GM19372 (cell line): ENCODE data around the gene B3GNT9.
A peak's percentile ranks its signal among the peaks of the same experiment; 100 is the strongest.

Source experiments
- ATAC-seq: cut with Tn5 transposase; IDR thresholded peaks from one replicate; pipeline ENCODE4 v1.9.1; 2021; ENCODE audit warnings: mild to moderate bottlenecking, low read depth, moderate library complexity; ENCODE audit not compliant: unreplicated experiment

Gene B3GNT9, protein sequence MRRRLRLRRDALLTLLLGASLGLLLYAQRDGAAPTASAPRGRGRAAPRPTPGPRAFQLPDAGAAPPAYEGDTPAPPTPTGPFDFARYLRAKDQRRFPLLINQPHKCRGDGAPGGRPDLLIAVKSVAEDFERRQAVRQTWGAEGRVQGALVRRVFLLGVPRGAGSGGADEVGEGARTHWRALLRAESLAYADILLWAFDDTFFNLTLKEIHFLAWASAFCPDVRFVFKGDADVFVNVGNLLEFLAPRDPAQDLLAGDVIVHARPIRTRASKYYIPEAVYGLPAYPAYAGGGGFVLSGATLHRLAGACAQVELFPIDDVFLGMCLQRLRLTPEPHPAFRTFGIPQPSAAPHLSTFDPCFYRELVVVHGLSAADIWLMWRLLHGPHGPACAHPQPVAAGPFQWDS

DNA sequence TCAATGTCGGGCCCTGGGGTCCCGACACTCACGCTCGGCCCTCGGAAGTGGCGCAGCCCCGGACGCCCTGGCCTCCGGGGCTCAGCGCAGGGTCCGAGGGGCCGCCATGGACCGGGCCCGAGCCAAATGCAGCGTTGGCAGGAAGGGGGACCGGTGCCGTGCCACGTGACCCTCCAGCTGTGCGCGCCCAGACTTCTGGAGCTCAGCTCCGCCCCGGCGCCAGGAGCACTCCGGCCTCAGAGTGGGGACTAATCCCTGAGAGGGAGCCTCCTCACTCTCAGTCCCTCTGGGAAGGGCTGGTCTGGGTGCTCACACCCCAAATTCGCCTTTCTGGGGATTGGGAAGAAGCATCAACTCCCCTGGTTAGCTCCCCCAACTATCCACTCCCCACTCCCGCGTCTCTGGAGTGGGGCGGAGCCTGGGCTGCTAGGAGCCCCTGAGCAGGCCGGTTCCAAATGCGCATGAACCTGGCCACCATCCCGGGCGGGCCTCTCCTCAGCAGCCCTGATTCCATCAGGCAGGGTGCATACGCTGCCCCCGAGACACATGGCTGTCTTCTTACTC, at the start of gene B3GNT9:
TSS of gene B3GNT9 (minus strand) at position 166 of the 564 bp plus-strand sequence. CDS start 513 bp downstream, outside the sequence.
- peak; percentile 54 for ATAC-seq

DNA sequence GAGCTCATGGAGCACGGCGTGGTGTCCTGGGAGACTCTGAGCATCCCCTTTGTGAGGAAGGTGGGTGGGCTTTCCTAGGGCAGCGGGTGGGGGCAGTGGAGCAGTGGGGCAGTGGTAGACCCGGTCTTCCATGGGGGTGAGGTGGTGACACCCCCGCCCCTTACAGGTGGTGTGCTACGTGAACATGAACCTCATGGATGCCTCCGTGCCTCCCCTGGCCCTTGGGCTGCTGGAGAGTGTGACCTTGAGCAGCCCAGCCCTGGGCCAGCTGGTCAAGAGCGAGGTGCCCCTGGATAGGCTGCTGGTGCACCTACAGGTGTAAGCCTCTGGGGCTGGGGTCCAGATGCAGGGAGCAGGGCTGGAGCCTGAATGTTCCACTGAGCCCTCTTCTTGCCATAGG, 49.7 kb upstream of the B3GNT9 start:
- no peak for ATAC-seq

DNA sequence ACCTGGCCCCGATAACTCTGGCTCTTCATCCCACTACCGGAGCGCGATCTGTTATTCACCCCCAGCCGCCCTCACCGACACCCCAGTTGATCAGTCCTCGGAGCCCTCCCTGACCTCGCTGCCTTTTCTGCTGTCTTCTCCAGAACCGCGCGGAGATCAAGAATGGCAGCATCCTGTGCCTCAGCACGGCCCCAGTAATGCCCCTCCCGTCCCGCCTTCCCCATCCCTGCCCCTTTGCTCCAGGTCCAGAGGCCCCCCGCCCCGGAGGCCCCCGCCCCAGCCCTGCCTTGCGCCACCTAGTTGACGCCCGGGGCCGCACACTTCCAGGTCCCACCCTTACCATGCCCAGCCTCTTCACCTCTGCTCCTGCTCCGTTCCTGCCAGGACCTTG, 49.0 kb upstream of the B3GNT9 start:
- ATAC-seq: no peak

DNA sequence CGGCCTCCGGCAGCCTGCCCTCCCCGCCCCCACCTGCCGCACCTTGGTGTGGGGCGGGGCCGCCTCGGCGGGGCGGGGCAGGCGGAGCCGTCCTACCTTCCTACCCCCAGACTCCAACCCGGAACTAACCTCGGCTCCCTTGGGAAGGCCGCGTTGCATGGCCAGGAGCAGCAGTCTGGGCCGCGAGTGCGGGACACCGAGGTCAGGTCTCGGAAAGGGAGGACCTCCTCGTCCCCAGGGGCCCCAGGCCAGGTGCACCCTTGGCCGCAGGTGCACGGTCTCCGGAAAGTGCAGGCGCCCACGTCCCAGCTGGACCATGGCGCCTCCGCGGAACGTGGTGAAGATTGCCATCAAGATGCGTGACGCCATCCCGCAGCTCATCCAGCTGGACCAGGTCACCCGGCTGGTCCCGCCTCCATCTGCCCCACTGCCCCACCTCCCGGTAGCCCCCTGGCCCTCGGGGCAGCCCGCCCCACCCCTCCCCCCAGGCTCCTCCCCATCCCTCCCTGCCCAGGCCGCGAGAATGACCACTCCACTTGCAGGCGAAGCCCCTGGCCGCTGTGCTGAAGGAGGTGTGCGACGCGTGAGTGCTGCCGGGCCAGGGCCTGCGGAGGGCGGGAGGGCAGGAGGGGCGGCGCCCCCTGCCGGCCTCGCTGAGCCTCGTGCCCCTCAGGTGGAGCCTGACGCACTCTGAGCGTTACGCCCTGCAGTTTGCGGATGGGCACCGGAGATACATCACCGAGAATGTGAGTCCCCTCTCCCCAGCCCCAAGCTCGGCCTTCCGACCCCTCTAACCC, 48.4 kb upstream of the B3GNT9 start, which contains the start of gene ELMO3:
TSS of gene ELMO3 (plus strand) at position 121 of the 797 bp plus-strand sequence. CDS start at position 317, 196 bp downstream.
- no peak for ATAC-seq

DNA sequence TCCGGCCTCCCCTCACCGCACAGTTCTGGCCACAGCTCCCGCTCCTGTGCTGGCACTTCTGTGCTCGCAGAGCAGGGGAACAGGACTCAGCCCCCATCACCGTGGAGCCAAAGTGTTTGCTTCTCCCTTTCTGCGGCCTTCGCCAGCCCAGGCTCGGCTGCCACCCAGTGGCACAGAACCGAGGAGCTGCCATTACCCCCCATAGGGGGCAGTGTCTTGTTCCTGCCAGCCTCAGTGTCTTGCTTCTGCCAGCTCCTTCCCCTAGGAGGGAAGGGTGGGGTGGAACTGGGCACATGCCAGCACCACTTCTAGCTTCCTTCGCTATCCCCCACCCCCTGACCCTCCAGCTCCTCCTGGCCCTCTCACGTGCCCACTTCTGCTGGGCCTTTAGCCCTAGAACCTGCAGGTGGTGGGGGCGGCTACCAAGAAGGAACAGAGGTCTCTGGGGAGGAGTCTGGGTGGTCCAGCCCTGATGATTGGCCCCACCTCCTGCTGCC, 47.5 kb upstream of the B3GNT9 start:
- ATAC-seq: no peak

DNA sequence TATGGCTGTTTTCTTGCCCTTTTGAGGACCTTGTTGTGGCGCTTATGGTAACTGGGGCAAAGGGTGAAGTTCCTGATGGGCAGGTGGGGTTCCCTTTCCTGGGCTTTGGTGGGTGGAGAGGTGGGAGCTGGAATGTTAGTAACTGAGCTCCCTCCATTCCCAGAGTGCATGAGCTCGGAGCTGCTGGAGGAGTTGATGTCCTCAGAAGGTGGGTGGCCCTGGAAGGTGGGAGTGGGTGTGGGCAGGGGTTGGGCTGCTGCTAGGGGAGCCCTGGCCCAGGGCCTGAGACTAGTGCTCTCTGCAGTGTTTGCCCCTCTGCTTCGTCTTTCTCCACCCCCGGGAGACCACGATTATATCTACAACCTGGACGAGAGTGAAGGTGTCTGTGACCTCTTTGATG, 46.9 kb upstream of the B3GNT9 start:
- no peak for ATAC-seq

DNA sequence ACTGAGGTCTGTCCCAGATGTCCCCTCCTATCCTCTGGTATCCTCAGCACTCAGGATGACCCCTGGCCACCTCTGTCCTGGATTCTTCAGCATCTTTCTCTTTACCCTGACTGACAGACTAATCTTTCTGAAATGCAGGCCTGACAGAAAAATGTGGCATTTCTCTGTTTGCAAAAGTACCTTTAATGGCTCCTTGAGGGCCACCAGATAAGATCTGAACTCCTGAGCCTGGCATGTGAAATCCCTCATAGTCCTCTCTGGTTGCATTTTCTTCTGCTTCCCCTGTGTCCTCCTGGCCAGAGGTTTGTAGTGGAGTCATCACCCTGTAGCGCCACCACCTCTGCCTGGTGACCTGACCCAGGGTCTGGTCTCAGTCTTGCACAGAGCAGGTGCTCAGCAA, 46.1 kb upstream of the B3GNT9 start:
- ATAC-seq: no peak

DNA sequence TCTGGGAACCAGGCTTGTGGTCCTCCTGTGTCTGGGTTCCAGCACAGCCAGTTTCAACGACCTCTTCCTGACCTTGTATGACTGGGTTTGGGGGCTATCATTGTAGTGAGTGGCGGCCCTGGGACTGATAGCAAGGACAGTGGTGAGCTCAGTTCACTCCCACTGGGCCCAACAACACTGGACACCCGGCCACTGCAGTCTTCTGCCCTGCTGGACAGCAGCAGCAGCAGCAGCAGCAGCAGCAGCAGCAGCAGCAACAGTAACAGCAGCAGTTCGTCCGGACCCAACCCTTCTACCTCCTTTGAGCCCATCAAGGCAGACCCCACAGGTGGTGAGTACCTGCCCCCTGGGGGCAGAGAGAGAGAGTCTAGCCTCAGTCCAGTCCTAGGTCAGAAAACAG, 44.9 kb upstream of the B3GNT9 start:
- ATAC-seq: no peak

DNA sequence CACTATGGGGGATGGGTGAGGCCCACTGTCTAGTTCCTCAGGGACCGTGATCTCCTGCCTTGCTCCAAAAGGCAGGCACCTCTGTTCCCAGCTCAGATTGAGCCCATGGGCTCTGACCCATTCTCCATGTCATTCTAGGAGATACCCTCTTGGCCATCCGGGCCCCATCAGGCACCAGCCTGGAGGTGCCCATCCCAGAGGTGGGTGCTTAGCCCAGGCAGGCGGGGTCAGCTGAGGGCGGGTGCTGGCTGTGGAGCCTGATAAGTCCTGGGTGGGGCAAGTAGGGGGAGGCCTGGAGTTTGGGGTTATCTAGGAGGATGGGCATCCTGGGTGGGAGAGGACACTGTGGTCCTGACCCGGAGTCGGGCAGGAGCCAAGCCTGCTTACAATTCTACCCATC, 43.5 kb upstream of the B3GNT9 start:
- ATAC-seq: no peak

DNA sequence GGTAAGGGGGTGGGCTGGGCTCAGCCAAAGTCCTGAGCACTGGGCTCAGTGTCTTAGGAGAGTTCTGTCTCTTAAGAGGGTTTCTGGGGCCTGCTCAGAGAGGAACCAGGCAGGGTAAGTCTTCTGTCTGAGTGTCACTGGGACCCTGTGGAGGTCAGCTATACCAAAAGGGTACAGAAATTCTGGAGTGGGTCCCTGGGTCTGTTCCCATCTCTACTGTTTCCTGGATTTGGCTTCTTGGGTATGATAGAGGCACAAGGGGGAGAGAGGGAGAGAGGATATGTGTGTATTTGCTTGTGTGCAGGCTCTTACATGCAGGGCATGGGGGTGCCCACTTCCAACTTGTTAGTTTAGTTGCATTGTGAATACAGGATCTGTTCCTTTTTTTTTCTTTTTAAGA, 42.7 kb upstream of the B3GNT9 start:
- no peak for ATAC-seq

DNA sequence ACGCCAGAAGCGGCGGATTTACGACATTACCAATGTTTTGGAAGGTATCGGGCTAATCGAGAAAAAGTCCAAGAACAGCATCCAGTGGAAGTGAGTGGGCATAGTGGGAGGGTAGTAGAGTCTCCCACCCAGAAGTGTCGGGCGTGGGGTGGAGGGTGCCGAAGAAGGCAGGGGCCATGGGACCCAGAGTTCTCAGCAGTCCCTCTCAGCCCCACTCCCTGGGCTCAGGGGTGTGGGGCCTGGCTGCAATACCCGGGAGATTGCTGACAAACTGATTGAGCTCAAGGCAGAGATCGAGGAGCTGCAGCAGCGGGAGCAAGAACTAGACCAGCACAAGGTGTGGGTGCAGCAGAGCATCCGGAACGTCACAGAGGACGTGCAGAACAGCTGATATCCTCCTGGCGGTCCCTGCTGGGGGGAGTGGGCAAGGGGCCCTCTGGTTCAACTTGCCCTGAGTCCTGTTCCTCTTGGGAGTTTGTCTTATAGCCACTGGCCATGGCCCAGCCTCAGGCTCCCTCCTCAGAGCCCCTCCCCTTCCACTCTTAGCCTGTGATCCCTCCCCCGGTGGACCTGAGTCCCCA, 42.1 kb upstream of the B3GNT9 start:
- ATAC-seq: no peak

DNA sequence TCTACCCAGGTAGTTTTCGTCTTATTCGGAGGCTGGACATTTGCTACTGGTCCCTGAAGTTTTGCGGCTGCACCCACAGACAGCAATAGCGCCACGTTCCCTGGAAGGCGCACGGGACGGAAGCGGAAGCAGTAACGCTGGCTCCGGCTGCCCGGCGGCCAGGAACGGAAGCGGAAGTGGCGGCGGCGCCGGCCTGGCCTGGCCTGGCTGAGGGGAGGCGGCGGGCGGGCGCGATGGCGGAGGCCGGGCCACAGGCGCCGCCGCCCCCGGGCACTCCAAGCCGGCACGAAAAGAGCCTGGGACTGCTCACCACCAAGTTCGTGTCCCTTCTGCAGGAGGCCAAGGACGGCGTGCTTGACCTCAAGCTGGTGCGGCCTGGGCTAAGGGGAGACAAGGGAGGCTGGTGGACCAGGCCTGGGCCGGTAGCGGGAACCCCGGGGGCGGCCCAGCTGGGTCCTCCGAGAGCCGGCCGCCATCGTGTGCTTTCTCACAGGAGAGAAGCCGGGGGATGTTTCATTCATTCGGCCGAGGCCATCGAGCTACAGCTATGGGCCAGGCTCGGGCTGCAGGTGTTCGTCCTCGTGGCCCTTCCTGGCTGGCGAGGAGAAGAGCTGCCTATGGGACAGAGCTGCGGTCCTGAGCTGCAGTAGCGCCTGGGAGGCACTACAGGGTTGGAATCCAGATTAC, 41.3 kb upstream of the B3GNT9 start, which contains the start of gene E2F4:
TSS of gene E2F4 (plus strand) at position 161 of the 687 bp plus-strand sequence. CDS start at position 234, 73 bp downstream.
- peak; percentile 96 for ATAC-seq

DNA sequence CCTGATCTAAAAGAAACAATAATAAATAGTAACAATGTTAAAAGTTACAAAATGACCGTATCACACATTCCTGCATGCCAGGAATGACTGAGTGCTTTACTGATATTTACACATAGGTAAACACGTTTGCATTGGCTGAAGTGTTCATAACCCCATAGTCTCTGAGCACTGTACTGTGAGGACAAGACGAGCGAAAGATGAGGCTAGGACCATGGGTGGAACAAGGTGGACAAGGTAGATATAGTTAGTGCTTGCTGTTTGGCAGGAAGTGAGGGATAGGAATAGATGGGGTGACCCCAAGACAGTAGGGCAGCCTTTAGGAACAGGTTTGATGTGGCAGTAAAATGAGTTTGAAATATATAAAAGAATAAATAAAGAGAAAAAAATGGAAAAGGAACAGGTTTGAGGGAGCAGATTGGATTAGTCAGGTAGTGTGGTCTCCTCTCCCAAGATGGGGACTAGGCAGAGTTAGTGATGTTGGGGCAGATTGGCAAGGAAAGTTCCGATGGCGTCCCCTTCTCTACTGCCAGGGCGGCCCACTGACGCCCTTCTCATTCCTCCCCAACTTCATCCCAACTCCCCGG, 40.7 kb upstream of the B3GNT9 start:
- no peak for ATAC-seq

DNA sequence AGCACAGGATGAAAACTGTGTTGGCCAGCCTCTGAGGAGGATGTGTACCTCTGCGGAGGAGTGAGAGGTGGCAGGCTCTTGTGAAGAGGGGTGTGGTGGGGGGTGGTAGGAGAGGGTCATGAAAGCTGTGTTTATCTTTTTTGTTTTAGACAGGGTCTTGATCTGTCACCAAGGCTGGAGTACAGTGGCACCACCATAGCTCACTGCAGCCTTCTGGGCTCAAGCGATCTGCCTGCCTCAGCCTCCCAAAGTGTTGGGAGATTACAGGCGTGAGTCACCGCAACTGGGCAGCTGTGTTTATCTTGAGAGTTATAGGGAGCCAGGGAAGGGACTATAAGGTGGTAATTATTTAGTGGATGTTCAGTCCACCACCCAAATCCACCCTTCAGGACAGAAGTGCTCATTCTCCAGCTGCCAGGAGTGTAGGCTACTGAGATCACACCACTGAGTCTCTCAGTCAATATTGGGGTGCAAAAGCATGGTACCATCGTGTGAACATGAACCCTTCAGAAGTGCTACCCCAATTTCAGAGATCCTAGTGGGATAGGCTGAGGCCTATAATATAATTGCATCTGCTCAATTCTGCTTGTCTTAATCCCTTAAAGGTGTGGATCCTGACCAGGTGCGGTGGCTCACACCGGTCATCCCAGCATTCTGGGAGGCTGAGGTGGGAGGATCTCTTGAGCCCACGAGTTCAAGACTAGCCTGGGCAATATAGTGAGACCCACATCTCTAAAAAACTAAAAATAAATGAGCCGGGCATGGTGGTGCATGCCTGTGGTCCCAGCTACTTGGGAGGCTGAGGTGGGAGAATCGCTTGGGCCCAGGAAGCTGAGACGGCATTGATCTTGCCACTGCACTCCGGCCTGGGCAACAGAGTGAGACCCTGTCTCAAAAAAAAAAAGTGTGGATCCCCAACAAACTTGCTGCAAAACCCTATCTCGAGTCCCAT, 39.9 kb upstream of the B3GNT9 start:
- no peak for ATAC-seq

DNA sequence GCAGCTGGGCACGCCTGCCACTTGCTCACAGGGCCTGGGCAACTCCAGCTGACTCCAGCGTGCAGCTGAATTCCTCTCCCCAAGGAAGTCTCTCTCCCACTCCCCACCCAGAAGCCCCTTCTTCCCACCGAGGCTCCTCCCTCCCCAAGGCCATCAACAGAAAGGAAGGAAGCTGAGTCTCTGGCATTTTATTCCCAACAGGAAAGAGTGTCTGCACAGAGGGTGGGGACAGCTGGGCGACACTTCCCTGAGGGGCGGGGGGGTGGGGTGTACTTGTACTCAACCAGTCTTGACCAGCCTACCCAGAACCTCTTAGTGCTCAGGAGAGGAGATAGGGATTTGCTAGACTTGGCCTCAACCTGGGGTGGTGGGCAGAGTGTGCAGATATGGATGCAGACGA, 39.2 kb upstream of the B3GNT9 start, which contains the start of gene EXOC3L1:
TSS of gene EXOC3L1 (minus strand) at position 96 of the 400 bp plus-strand sequence. CDS start 460 bp downstream, outside the sequence.
- no peak for ATAC-seq

DNA sequence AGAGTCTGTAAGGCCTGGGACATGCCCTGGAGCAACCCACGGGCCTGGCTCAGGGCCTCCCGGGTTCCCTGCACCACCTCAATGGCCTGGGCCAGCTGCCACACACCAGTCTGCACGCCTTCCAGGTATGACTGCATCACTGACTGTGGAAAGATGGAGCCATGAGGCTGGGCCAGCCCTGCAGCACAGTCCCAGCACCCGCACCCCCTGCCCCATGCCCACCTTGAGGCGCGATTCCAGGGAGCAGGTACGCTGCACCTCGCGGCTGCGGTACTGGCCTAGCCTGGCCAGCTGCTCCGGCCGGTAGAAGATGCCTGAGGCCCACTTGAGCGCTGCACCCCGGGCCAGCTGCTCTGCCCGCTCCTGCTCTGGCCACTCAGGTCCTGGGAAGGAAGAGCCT, 38.0 kb upstream of the B3GNT9 start:
- ATAC-seq: no peak

DNA sequence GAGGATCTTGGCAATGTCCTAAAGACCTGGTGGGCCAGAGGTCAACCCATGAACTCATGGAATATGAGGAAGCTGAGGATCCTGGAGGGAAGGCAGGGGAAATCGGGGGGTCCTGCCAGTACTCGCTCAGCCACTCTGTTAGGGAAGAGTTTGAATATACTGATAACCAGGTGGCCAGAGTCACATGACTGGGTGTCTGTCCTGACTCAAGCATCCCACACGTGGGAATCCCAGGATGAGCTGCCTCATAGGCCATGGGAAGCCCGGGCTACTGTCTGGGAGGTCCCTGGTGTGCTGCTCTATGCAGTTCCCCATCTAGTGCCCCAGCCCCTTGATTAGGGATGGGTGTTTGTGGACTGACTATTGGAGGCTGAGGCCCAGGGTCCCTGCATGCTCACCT, 37.5 kb upstream of the B3GNT9 start:
- ATAC-seq: no peak

DNA sequence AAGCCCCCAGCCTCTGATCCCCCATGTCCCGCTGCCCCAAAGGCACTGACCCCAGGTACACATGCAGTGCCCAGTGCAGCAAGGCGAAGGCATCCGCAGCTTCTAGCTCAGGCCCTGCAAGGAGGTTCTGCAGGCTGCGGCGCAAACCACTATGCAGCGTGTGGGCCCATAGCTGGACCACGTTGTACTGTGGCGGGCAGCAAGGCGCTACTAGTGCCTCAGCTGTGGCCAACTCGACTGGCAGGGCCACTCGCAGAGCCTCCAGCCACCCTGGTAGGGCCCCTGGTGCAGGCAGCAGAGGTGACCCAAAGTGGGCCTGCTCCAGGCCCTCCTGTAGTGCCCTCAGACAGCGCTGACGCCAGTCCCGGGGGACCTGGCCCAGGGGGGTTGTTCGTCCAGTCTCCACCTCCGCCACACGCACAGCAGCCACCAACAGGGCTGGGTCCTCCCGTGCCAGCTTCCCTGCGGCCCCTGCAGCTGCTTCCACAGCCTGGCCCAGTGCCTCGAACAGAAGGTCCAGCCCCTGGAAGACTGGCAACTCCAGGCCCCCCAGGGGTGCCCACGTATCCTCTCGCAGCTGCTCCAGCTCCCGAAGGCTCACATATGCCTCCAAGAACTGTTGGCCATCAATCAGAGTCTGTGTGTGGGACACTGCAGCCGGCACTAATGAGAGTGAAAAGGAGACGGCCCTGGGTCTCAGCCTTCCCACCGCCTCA, 36.5 kb upstream of the B3GNT9 start:
- ATAC-seq: no peak
